HG02759 (cell line): ENCODE data around the gene LBR.
"Not testable (repeated sequence)": the region's sequence is repeated elsewhere in the genome, so short reads cannot be mapped to it uniquely, and the experiment has no call there.

ENCODE experiments used
- ATAC-seq: cut with Tn5 transposase; IDR thresholded peaks from one replicate; pipeline ENCODE4 v1.9.1; 2021; ENCODE audit warnings: mild to moderate bottlenecking, moderate library complexity; ENCODE audit not compliant: unreplicated experiment

The LBR gene

GRCh38 chr1:225427235-225428067 lies at the start of gene LBR:
LBR (minus strand) TSS chr1:225428038; CDS start chr1:225424075, 3,963 bp downstream.
- peak; percentile 43 for ATAC-seq

GRCh38 chr1:225477296-225477911 lies 49.6 kb upstream of the LBR start:
- no peak for ATAC-seq

- no peak for ATAC-seq
These were observed 48.7 kb upstream of the LBR start for GRCh38 chr1:225476538-225476988.

GRCh38 chr1:225476100-225476511 lies 48.3 kb upstream of the LBR start:
- ATAC-seq = no peak

- peak; percentile 75 for ATAC-seq
These were observed 47.4 kb upstream of the LBR start for GRCh38 chr1:225474986-225475820.

- ATAC-seq = no peak
These were observed 46.7 kb upstream of the LBR start for GRCh38 chr1:225474439-225474985.

GRCh38 chr1:225473676-225474438 lies 46.0 kb upstream of the LBR start:
- not testable (repeated sequence) for ATAC-seq

- ATAC-seq = not testable (repeated sequence)
These were observed 45.4 kb upstream of the LBR start for GRCh38 chr1:225473266-225473665.

GRCh38 chr1:225471453-225472301 lies 43.8 kb upstream of the LBR start:
- ATAC-seq = no peak

GRCh38 chr1:225471109-225471452 lies 43.2 kb upstream of the LBR start:
- ATAC-seq = no peak

- no peak for ATAC-seq
These were observed 42.6 kb upstream of the LBR start for GRCh38 chr1:225470211-225471108.

- ATAC-seq = no peak
These were observed 41.2 kb upstream of the LBR start for GRCh38 chr1:225469051-225469450.

- ATAC-seq = no peak
These were observed 40.6 kb upstream of the LBR start for GRCh38 chr1:225468270-225469020.

GRCh38 chr1:225467193-225468020 lies 39.6 kb upstream of the LBR start:
- peak; percentile 93 for ATAC-seq

- ATAC-seq = no peak
These were observed 39.0 kb upstream of the LBR start for GRCh38 chr1:225466848-225467192.

GRCh38 chr1:225465793-225466517 lies 38.1 kb upstream of the LBR start:
- no peak for ATAC-seq
